GM12878 (cell line): ENCODE measurements around the gene RPL34. TPM values are rescaled to one million over a fixed set of nuclear protein-coding genes. Genes with fewer than 3 reads are reported as not detected.

Source experiments
- ATAC-seq: fragments of 200-7000 bp; cut with Tn5 transposase; 3 replicates; pipeline ENCODE4 v1.9.1; 2020; ENCODE audit warnings: mild to moderate bottlenecking, moderate library complexity
- BruUV-seq: library from RNA; stranded (reverse); fragments of 400-500 nt; replicated peaks from 2 replicates; lab custom pipeline; 2021; lab: Mats Ljungman, UMichigan
- CTCF ChIA-PET: fragments of 300-600 bp; sonication (Branson Sonifier 250); formaldehyde crosslinking; extraction: SDS; loops from one replicate; lab custom pipeline; 2021; ENCODE audit warnings: inconsistent platforms; lab: Yijun Ruan, JAX
- POLR2A ChIA-PET: fragments of 350-600 bp; formaldehyde crosslinking; extraction: SDS; loops from one replicate; lab custom pipeline; 2021; ENCODE audit warnings: inconsistent platforms; lab: Charles Lee
- RAD21 ChIA-PET: fragments of 300-600 bp; sonication (Branson Sonifier 250); formaldehyde crosslinking; loops from one replicate; lab custom pipeline; 2023; ENCODE audit warnings: antibody characterized with exemption; ENCODE audit not compliant: unreplicated experiment; lab: Charles Lee
- SMC1A ChIA-PET: fragments of 300-600 bp; sonication (Branson Sonifier 250); formaldehyde crosslinking; loops from one replicate; lab custom pipeline; 2023; ENCODE audit not compliant: unreplicated experiment, uncharacterized antibody; lab: Charles Lee
- DNase-seq: peaks from one replicate; pipeline ENCODE4 v3.0.0-alpha.2; 2011; ENCODE audit warnings: low read depth, low spot score
- FAIRE-seq: peaks from 3 replicates; lab custom pipeline; 2011; peaks lifted over from hg19 to GRCh38; lab: Jason Lieb, UNC
- H2AFZ ChIP-seq: 2 replicates; pipeline ENCODE4 v1.6.0; 2011; ENCODE audit warnings: low read depth, low read length, control low read depth; ENCODE audit not compliant: control insufficient read depth
- H3K27ac ChIP-seq: 2 replicates; pipeline ENCODE4 v1.5.1; 2011; ENCODE audit warnings: control low read depth; ENCODE audit not compliant: control insufficient read depth, insufficient read depth
- H3K27me3 ChIP-seq, 2 experiments: replicated peaks in 1 of 2; 2 replicates each; pipeline versions ENCODE4 v1.6.0 to v1.6.1; 2011; ENCODE audit warnings: low read length in 1 of 2; ENCODE audit not compliant: control insufficient read depth in 2 of 2, insufficient read depth in 2 of 2
- H3K36me3 ChIP-seq, 2 experiments: 2 replicates each; pipeline ENCODE4 v1.5.1; 2011; ENCODE audit warnings: low read length in 1 of 2; ENCODE audit not compliant: control insufficient read depth in 2 of 2, insufficient read depth in 2 of 2
- H3K4me1 ChIP-seq: 2 replicates; pipeline ENCODE4 v1.6.1; 2011; ENCODE audit warnings: mild to moderate bottlenecking, low read length, moderate library complexity, mixed read lengths; ENCODE audit not compliant: control insufficient read depth, insufficient read depth
- H3K4me2 ChIP-seq: 2 replicates; pipeline ENCODE4 v1.6.0; 2011; ENCODE audit warnings: control low read depth; ENCODE audit not compliant: control insufficient read depth, insufficient read depth
- H3K4me3 ChIP-seq: fragments of 200-600 bp; sonication (generic); 2 replicates; pipeline ENCODE4 v1.5.1; 2016
- H3K79me2 ChIP-seq: 2 replicates; pipeline ENCODE4 v1.6.0; 2011; ENCODE audit warnings: low read length; ENCODE audit not compliant: control insufficient read depth, insufficient read depth
- H3K9ac ChIP-seq: 2 replicates; pipeline ENCODE4 v1.8.0; 2011; ENCODE audit warnings: low read length, control low read depth, mixed read lengths; ENCODE audit not compliant: control insufficient read depth, insufficient read depth
- H3K9me3 ChIP-seq: replicated peaks from 3 replicates; pipeline ENCODE4 v1.5.1; 2011; ENCODE audit warnings: mild to moderate bottlenecking, low read length; ENCODE audit not compliant: control insufficient read depth, insufficient read depth
- H4K20me1 ChIP-seq: 2 replicates; pipeline ENCODE4 v1.6.0; 2011; ENCODE audit not compliant: control insufficient read depth, insufficient read depth
- CBX5 ChIP-seq: sonication (generic); IDR thresholded peaks from 2 replicates; pipeline ENCODE4 v1.6.1; 2016; ENCODE audit warnings: low read depth, moderate library complexity, mild to moderate bottlenecking, inconsistent platforms
- CHD1 ChIP-seq: IDR thresholded peaks from 2 replicates; pipeline ENCODE4 v1.6.1; 2012; ENCODE audit warnings: low read depth, low read length, improper control_type of control experiment
- MXI1 ChIP-seq: fragments of 150-350 bp; IDR thresholded peaks from 2 replicates; pipeline ENCODE4 v1.6.1; 2011; ENCODE audit warnings: low read depth, mild to moderate bottlenecking, inconsistent platforms, low read length, improper control_type of control experiment
- WGBS: methylation state at CpG from one replicate; pipeline ENCODE4 v1.1.6; 2016; ENCODE audit warnings: low lambda C conversion rate; ENCODE audit not compliant: insufficient replicate concordance, insufficient coverage; ENCODE audit errors: missing lambda C conversion rate; 5-methylcytosine and 5-hydroxymethylcytosine counted together
- in situ Hi-C: fragments of 300-500 bp; cut with MboI; formaldehyde crosslinking; loops from 9 replicates; pipeline ENCODE4 v1.14.3; 2018; ENCODE audit warnings: mixed read lengths
- intact Hi-C: fragments of 100-400 bp; cut with micrococcal nuclease; formaldehyde crosslinking; loops from one replicate; pipeline ENCODE4 v1.14.2; 2022; ENCODE audit not compliant: unreplicated experiment
- polyA plus RNA-seq, 11 experiments: library from polyadenylated mRNA; depleted of rRNA in 4 of 11; unstranded in 6 of 11; stranded (reverse) in 5 of 11; fragments of >200 nt; fragmentation: Nextera tagmentation in 4 of 11; fragmentation: Illumina TruSeq in 1 of 11; extraction: Ambion mirVana in 4 of 11; extraction: Trizol in 1 of 11; gene quantifications; 1 replicate in 1 of 11; 2 replicates in 10 of 11; pipeline versions ENCODE4 v1.2.1 to v1.2.3, GENCODE V29; 2011 to 2016; ENCODE audit warnings: inconsistent platforms in 2 of 11, missing spikeins in 2 of 11, low read depth in 1 of 11
- total RNA-seq, 4 experiments: library from RNA; depleted of rRNA in 3 of 4; stranded (reverse); fragments of >200 nt in 3 of 4; fragmentation: Illumina TruSeq in 1 of 4; extraction: Trizol in 1 of 4; gene quantifications; 2 replicates each; pipeline versions ENCODE4 v1.2.1 to v1.2.3, GENCODE V29; 2013 to 2021
- TF ChIP-seq, protein P1 (sequence below): fragments of 450-650 bp; formaldehyde crosslinking; IDR thresholded peaks from 2 replicates; pipeline ENCODE4 v1.4.0; 2022; ENCODE audit warnings: mild to moderate bottlenecking, moderate library complexity

The RPL34 gene
- total and polyA plus RNA-seq, 10 of the 15 experiments (the other 5 are each of a cell fraction or from before 2014, with no cell fraction given): 1,792 to 6,697 (median 2,464) TPM

DNA sequence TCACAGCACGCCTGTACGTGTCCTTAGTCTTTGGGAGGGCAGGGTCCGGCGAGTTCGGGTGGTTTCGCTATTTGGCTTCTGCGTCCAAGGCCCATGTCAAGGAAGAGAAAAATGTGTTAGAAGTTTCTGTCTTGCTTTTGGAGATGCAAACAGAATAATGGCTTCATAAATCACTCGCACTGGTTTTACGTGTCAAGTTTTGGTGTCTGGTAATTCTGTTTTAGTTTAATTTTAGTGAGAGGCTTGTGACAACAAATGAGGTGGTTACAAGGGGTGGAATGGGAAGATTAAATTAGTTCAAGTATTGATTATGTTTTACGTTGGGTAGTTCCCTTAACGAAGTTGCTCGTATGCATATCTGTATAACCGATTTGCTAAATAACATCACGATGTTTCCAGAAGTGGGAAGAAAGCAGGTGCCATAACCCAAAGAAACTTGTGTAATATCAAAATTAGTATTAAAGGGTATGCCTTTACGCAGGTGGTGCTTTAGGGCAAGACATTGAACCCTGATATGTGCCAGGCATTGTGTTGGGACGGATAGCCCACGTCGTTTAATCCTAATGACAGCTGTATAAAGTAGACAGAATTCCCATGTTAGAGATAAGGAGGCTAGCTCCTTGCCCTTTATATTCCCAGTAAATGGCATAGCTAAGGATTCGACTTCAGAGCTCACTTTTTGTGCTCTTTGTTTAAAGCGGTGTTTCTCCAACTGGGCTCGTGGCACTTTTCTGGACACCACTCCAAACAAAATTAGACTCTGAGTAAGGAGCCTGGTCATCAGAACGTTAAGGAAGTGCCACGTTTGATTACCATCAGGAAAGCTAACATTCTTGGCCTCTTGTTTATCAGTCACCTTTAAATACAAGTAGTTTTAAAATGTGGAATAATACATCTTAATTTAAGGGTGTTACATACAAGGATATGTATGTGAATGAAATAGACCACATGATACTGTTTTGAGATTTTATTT lies 843 bp downstream of the RPL34 start:
- in situ Hi-C loops (no loop called here), intact Hi-C loops (loop anchor here (2.0 to 5.0 kb wide), 3 partner anchors 30 to 1576 kb away; partner anchors contain the start of genes ELOVL6 and OSTC)
- ChIA-PET SMC1A (interaction anchor here (1.2 to 3.6 kb wide), 3 partner anchors 8 to 29 kb away, joined by 4 to 16 read pairs (median 7); partner anchors contain the start of gene OSTC), POLR2A (interaction anchor here (0.6 to 3.5 kb wide), 4 partner anchors 22 to 496 kb away, joined by 3 to 31 read pairs (median 3); partner anchors contain the start of gene OSTC), RAD21 (interaction anchor here (1.2 to 1.3 kb wide), 2 partner anchors 10 to 602 kb away, joined by 3 to 4 read pairs; no protein-coding TSS in a partner anchor), CTCF (interaction anchor here (2.6 kb wide), 1 partner anchor 29 kb away, joined by 14 read pairs; the partner anchor contains the start of gene OSTC)
- Histone ChIP-seq H3K4me3 (peak overlapping the region; percentile 92), H3K9me3 (no peaks in the 10 kb centered on the region), H3K27ac (peak overlapping the region; percentile 95), H4K20me1 (peaks cover 4% of the 10 kb centered on the region; the same call in 1 of the 2 replicates), H3K9ac (peak overlapping the region; percentile 100), H3K36me3 (peaks cover 3 to 36% of the 10 kb centered on the region in 2 experiments), H3K79me2 (peaks cover 48% of the 10 kb centered on the region), H2AFZ (peak overlapping the region; percentile 88), H3K27me3 (no peaks in the 10 kb centered on the region), H3K4me2 (peak overlapping the region; percentile 87), H3K4me1 (peaks cover 8% of the 10 kb centered on the region; the same call in 1 of the 2 replicates)
- TSS peak; percentile 72 for BruUV-seq
- ATAC-seq (peak; percentile 44), FAIRE-seq (no peak), DNase-seq (no peak)
- TF ChIP-seq, protein P1, sequence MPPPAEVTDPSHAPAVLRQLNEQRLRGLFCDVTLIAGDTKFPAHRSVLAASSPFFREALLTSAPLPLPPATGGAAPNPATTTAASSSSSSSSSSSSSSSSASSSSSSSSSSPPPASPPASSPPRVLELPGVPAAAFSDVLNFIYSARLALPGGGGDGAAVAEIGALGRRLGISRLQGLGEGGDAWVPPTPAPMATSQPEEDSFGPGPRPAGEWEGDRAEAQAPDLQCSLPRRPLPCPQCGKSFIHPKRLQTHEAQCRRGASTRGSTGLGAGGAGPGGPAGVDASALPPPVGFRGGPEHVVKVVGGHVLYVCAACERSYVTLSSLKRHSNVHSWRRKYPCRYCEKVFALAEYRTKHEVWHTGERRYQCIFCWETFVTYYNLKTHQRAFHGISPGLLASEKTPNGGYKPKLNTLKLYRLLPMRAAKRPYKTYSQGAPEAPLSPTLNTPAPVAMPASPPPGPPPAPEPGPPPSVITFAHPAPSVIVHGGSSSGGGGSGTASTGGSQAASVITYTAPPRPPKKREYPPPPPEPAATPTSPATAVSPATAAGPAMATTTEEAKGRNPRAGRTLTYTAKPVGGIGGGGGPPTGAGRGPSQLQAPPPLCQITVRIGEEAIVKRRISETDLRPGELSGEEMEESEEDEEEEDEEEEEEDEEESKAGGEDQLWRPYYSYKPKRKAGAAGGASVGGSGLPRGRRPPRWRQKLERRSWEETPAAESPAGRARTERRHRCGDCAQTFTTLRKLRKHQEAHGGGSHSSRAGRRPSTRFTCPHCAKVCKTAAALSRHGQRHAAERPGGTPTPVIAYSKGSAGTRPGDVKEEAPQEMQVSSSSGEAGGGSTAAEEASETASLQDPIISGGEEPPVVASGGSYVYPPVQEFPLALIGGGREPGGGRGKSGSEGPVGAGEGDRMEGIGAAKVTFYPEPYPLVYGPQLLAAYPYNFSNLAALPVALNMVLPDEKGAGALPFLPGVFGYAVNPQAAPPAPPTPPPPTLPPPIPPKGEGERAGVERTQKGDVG (CRISPR knock-in tag): 0 out of 2 replicates have a peak, but pooled peaks have one; percentile 21
- TF ChIP-seq MXI1: peak; percentile 32; the same call in 1 of the 2 replicates
- TF ChIP-seq CBX5: no peak
- TF ChIP-seq CHD1: peak; percentile 74; the same call in 1 of the 2 replicates
- under 1% methylated on average over 23 of the region's 23 CpGs for WGBS
